ENCODE results near the gene BTBD9.

BTBD9 gene

DNA sequence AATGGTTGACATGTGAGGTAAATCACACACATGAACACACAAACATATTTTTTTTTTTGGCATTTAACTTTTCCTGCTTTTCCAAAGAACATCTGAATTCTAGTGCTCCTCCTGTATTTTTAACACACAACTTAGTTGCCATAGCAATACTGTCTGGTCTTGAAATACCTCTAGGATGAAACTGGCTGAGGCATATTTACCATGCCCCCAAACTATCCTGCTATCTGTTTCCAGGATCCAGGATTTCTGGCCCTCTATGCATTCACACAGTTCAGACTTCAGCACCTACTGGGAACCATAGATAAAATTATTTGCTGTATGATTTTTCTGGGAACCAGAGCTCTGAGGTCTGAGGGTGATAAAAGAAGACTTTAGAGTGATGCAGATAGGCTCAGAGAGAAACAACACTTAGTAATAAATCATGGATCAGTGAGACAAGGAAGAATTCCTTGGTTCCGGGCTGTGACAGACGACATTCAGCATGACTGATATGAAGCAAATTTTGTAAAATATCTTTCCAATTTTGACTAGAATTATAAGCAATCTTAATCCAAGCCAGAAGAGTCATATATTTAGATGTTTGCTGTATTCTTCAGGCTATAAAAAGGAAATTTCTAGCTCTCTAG lies 359.7 kb downstream of the BTBD9 start:
- peaks cover 5% of the 10 kb centered on the region for H3K4me1 ChIP-seq (ENCODE audit: insufficient read depth, insufficient read length)
- H3K4me3 ChIP-seq (ENCODE audit: insufficient read length, low read depth) = no peak overlapping the region
- no peaks in the 10 kb centered on the region for H3K27me3 ChIP-seq (ENCODE audit: insufficient read depth, insufficient read length)
- H3K9ac ChIP-seq (ENCODE audit: insufficient read length, low read depth) = no peak overlapping the region
- no peak for TF ChIP-seq YY1 (IDR thresholded peaks at IDR 0.05; ENCODE audit: insufficient read depth, insufficient read length)
- no peak for TF ChIP-seq ZNF274 (IDR thresholded peaks at IDR 0.05; ENCODE audit: low read depth, low read length)
- TF ChIP-seq SUZ12 (IDR thresholded peaks at IDR 0.05; ENCODE audit: extremely low read depth, insufficient read depth, insufficient read length) = no peak
- no peaks in the 10 kb centered on the region for H3K9me3 ChIP-seq (ENCODE audit: insufficient read depth, low read length)
- DNase-seq (ENCODE audit: low read depth, low spot score) = no peak
- H3K36me3 ChIP-seq (ENCODE audit: insufficient read depth, insufficient read length, low read length) = no peaks in the 10 kb centered on the region

DNA sequence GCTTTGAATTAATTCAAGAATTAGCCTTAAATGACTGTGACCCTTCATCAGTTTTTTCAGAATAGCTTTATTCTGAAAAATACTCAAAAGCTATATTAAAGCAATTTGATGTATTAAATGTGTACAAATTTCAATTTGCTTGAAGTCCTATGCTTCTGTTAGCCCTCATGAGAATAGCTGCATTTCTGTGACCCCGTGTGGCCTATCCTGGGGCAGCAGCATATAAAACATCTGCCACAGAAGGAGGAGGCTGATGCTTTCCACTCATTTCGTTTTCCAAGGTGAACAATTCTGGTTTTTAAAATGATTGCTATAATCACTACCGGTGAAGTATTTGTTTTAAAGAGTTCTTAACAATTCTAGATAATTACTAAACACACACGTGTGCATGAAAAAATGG lies 360.3 kb downstream of the BTBD9 start:
- no peak overlapping the region for H3K4me3 ChIP-seq (ENCODE audit: insufficient read length, low read depth)
- peaks cover 5% of the 10 kb centered on the region for H3K4me1 ChIP-seq (ENCODE audit: insufficient read depth, insufficient read length)
- H3K9ac ChIP-seq (ENCODE audit: insufficient read length, low read depth) = no peak overlapping the region
- no peak for DNase-seq (ENCODE audit: low read depth, low spot score)
- no peak for TF ChIP-seq YY1 (IDR thresholded peaks at IDR 0.05; ENCODE audit: insufficient read depth, insufficient read length)
- H3K36me3 ChIP-seq (ENCODE audit: insufficient read depth, insufficient read length, low read length) = no peaks in the 10 kb centered on the region
- no peaks in the 10 kb centered on the region for H3K27me3 ChIP-seq (ENCODE audit: insufficient read depth, insufficient read length)
- H3K9me3 ChIP-seq (ENCODE audit: insufficient read depth, low read length) = no peaks in the 10 kb centered on the region

DNA sequence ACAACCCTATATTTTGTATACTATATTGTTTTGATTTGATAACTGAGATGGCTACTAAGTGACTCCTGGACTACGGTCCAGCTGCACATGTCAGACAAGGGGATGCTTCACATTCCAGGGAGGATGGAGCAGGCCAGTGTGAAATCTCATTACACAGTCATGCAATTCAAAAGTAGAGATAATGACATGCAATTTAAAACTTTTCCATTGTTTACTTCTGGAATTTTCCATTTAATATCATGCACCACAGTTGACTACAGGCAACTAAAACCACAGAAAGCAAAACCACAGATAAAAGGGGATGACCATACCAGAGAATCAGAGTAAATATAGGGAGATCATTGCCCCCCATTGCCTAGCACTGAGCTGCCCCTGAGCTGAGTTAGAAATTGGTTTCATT lies 366.4 kb downstream of the BTBD9 start:
- DNase-seq (ENCODE audit: low read depth, low spot score) = no peak
- Histone ChIP-seq H3K4me3 (ENCODE audit: insufficient read length, low read depth) (no peak overlapping the region), H3K9me3 (ENCODE audit: insufficient read depth, low read length) (no peaks in the 10 kb centered on the region), H3K9ac (ENCODE audit: insufficient read length, low read depth) (no peak overlapping the region), H3K27me3 (ENCODE audit: insufficient read depth, insufficient read length) (no peaks in the 10 kb centered on the region), H3K4me1 (ENCODE audit: insufficient read depth, insufficient read length) (no peaks in the 10 kb centered on the region), H3K36me3 (ENCODE audit: insufficient read depth, insufficient read length, low read length) (no peaks in the 10 kb centered on the region)
- TF ChIP-seq ZNF274 (IDR thresholded peaks at IDR 0.05; ENCODE audit: low read depth, low read length) (no peak), YY1 (IDR thresholded peaks at IDR 0.05; ENCODE audit: insufficient read depth, insufficient read length) (no peak), SUZ12 (IDR thresholded peaks at IDR 0.05; ENCODE audit: extremely low read depth, insufficient read depth, insufficient read length) (no peak)

DNA sequence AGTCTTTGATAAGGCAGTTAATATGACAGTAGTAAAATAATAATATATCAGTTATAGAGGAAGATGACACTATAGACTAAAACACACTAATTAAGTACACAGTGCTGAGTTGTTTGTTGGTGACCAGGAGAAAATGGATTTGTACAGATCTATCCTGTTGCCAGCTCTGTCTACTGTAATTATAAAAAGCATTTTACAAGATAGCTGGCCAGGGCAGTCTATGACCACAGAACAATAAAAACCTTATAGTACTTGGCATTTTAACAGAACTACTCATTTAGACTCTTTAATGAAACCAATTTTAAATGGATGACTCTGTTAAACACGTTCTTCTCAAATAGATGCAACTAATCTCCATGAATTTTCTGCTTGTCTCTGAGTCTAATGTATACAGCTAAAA lies 367.5 kb downstream of the BTBD9 start:
- H3K27me3 ChIP-seq (ENCODE audit: insufficient read depth, insufficient read length) = no peaks in the 10 kb centered on the region
- H3K9me3 ChIP-seq (ENCODE audit: insufficient read depth, low read length) = no peaks in the 10 kb centered on the region
- no peak for TF ChIP-seq YY1 (IDR thresholded peaks at IDR 0.05; ENCODE audit: insufficient read depth, insufficient read length)
- no peak for TF ChIP-seq SUZ12 (IDR thresholded peaks at IDR 0.05; ENCODE audit: extremely low read depth, insufficient read depth, insufficient read length)
- no peak for TF ChIP-seq ZNF274 (IDR thresholded peaks at IDR 0.05; ENCODE audit: low read depth, low read length)
- H3K4me1 ChIP-seq (ENCODE audit: insufficient read depth, insufficient read length) = no peaks in the 10 kb centered on the region
- no peaks in the 10 kb centered on the region for H3K36me3 ChIP-seq (ENCODE audit: insufficient read depth, insufficient read length, low read length)
- H3K4me3 ChIP-seq (ENCODE audit: insufficient read length, low read depth) = no peak overlapping the region
- DNase-seq (ENCODE audit: low read depth, low spot score) = no peak
- no peak overlapping the region for H3K9ac ChIP-seq (ENCODE audit: insufficient read length, low read depth)

DNA sequence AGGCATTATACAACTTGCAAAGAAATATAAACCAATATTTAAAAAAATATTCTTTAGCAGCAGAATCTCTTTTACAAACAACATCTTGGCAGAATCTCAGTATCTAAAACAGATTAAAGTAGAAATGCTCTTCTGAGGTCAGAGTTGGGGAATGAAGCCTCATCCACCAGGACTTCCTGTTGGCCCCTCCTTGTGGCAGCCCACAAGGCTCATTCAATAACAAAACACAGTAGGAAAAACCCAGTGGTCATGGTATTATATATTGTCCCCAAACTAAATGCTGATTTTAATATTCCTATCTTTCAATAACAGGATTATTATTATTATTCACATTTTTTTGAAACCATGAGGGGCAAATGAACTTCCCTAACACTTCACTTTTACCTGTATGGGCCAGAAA lies 368.6 kb downstream of the BTBD9 start:
- H3K9me3 ChIP-seq (ENCODE audit: insufficient read depth, low read length) = no peaks in the 10 kb centered on the region
- H3K4me1 ChIP-seq (ENCODE audit: insufficient read depth, insufficient read length) = no peaks in the 10 kb centered on the region
- TF ChIP-seq SUZ12 (IDR thresholded peaks at IDR 0.05; ENCODE audit: extremely low read depth, insufficient read depth, insufficient read length) (no peak), YY1 (IDR thresholded peaks at IDR 0.05; ENCODE audit: insufficient read depth, insufficient read length) (no peak), ZNF274 (IDR thresholded peaks at IDR 0.05; ENCODE audit: low read depth, low read length) (no peak)
- H3K9ac ChIP-seq (ENCODE audit: insufficient read length, low read depth) = no peak overlapping the region
- H3K36me3 ChIP-seq (ENCODE audit: insufficient read depth, insufficient read length, low read length) = no peaks in the 10 kb centered on the region
- no peaks in the 10 kb centered on the region for H3K27me3 ChIP-seq (ENCODE audit: insufficient read depth, insufficient read length)
- DNase-seq (ENCODE audit: low read depth, low spot score) = no peak
- H3K4me3 ChIP-seq (ENCODE audit: insufficient read length, low read depth) = no peak overlapping the region

DNA sequence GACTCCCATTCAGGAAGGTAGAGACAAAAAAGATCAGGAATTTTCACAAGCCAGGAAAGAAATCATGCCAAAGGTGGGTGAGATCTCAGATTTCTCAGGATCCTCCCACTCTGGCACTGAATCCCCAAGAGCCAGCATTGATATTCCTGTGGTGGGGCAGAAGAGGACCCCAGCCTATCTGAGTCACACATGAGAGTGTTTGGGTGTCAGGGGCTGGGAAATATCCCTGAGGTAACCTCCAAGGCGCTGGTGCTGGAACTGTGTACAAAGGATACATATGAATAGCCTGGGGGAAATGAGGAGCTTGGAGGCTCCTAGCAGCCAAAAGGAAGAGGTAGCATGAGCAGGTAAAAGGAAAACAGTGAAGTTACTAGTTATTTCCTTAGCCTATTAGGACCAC lies 369.4 kb downstream of the BTBD9 start:
- Histone ChIP-seq H3K4me3 (ENCODE audit: insufficient read length, low read depth) (no peak overlapping the region), H3K9ac (ENCODE audit: insufficient read length, low read depth) (no peak overlapping the region), H3K36me3 (ENCODE audit: insufficient read depth, insufficient read length, low read length) (no peaks in the 10 kb centered on the region), H3K9me3 (ENCODE audit: insufficient read depth, low read length) (no peaks in the 10 kb centered on the region), H3K27me3 (ENCODE audit: insufficient read depth, insufficient read length) (no peaks in the 10 kb centered on the region), H3K4me1 (ENCODE audit: insufficient read depth, insufficient read length) (no peaks in the 10 kb centered on the region)
- no peak for DNase-seq (ENCODE audit: low read depth, low spot score)
- TF ChIP-seq YY1 (IDR thresholded peaks at IDR 0.05; ENCODE audit: insufficient read depth, insufficient read length) (no peak), SUZ12 (IDR thresholded peaks at IDR 0.05; ENCODE audit: extremely low read depth, insufficient read depth, insufficient read length) (no peak), ZNF274 (IDR thresholded peaks at IDR 0.05; ENCODE audit: low read depth, low read length) (no peak)

DNA sequence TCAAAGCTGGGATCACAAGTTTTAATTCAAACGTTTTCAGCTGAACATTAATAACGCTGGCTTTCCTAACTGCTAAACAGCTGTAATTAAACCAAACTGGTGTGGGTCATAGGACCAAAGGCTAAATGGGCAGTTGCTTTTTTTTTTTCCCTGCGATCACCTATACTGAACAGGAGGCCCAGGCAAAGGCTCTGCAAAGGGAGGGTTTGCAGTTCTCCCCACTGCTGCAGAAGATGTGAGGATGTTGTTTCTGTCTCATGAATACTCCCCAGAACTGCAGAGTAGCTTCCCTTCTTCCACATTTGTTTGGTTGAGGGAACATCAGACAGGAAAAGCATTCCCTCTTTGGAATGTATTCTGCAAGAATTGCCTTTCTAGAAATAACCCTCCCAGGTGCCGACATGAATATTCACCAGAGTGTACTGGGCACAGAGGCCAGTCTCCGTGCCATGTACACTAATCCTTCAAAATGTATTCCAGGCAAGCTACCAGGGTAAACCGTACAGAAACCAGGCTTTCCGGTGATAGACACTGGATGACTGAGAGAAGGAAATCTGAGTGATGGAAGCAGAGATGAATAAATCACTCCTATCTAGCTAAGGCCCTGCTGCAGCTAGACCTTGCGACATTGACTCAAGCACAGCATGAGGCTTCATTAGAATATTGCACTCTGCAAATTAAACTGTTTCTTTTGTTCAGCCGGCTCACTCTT lies 370.1 kb downstream of the BTBD9 start:
- Histone ChIP-seq H3K4me3 (ENCODE audit: insufficient read length, low read depth) (no peak overlapping the region), H3K9ac (ENCODE audit: insufficient read length, low read depth) (no peak overlapping the region), H3K36me3 (ENCODE audit: insufficient read depth, insufficient read length, low read length) (no peaks in the 10 kb centered on the region), H3K27me3 (ENCODE audit: insufficient read depth, insufficient read length) (no peaks in the 10 kb centered on the region), H3K9me3 (ENCODE audit: insufficient read depth, low read length) (no peaks in the 10 kb centered on the region), H3K4me1 (ENCODE audit: insufficient read depth, insufficient read length) (no peaks in the 10 kb centered on the region)
- TF ChIP-seq YY1 (IDR thresholded peaks at IDR 0.05; ENCODE audit: insufficient read depth, insufficient read length) (no peak), SUZ12 (IDR thresholded peaks at IDR 0.05; ENCODE audit: extremely low read depth, insufficient read depth, insufficient read length) (no peak), ZNF274 (IDR thresholded peaks at IDR 0.05; ENCODE audit: low read depth, low read length) (no peak)
- DNase-seq (ENCODE audit: low read depth, low spot score) = no peak

All from NT2/D1 (cell line).